Testis (tissue), 3 donors: ENCODE measurements around the gene SEH1L. TPM values are rescaled to one million over a fixed set of nuclear protein-coding genes. Genes with fewer than 3 reads are reported as not detected.

Experiments
- DNase-seq: peaks from one replicate; pipeline ENCODE4 v3.0.0-alpha.2; 2019
- H3K27ac ChIP-seq, 2 donors: fragments of 200-600 bp; sonication (generic); one replicate each; pipeline ENCODE4 v1.5.1; 2019
- H3K27me3 ChIP-seq: fragments of 200-600 bp; sonication (generic); one replicate; pipeline ENCODE4 v1.5.1; 2019
- H3K36me3 ChIP-seq: fragments of 200-600 bp; sonication (generic); one replicate; pipeline ENCODE4 v1.5.1; 2017; ENCODE audit warnings: low read depth; ENCODE audit errors: missing control alignments
- H3K4me1 ChIP-seq: fragments of 200-600 bp; sonication (generic); one replicate; pipeline ENCODE4 v1.5.1; 2019
- H3K4me3 ChIP-seq, 2 donors: fragments of 200-600 bp; sonication (generic); one replicate each; pipeline ENCODE4 v1.5.1; 2017 to 2019
- H3K9me3 ChIP-seq: fragments of 200-600 bp; sonication (generic); one replicate; pipeline ENCODE4 v1.5.1; 2017
- CTCF ChIP-seq, 3 experiments: fragments of 450-650 bp in 2 of 3; fragments of 200-600 bp in 1 of 3; sonication (generic) in 1 of 3; IDR thresholded peaks; one replicate each; pipeline ENCODE4 v1.5.1; 2016 to 2019; ENCODE audit warnings: antibody characterized with exemption in 3 of 3, mild to moderate bottlenecking in 2 of 3, moderate library complexity in 1 of 3
- POLR2A ChIP-seq: fragments of 450-650 bp; IDR thresholded peaks from one replicate; pipeline ENCODE4 v1.6.1; 2017; ENCODE audit warnings: antibody characterized with exemption, mild to moderate bottlenecking, moderate library complexity
- WGBS, 2 donors: methylation state at CpG; one replicate each; pipeline ENCODE4 v1.1.5; 2018; 5-methylcytosine and 5-hydroxymethylcytosine counted together
- intact Hi-C: fragments of 100-400 bp; cut with DNase I; formaldehyde crosslinking; loops from one replicate; pipeline ENCODE4 v1.15.1; 2023; ENCODE audit warnings: low total_unique reads
- polyA plus RNA-seq: library from polyadenylated mRNA; stranded (reverse); fragments of 350-450 nt; fragmentation: Illumina TruSeq; extraction: RNeasy Lipid Tissue Mini Kit (QIAGEN cat#74804); gene quantifications from one replicate; pipeline ENCODE4 v1.2.3, GENCODE V29; 2014; ENCODE audit warnings: low read depth, low replicate concordance; ENCODE audit not compliant: insufficient read depth
- total RNA-seq, 2 donors: library from RNA; depleted of rRNA; stranded (reverse); fragments of >200 nt; gene quantifications; one replicate each; pipeline ENCODE4 v1.2.3, GENCODE V29; 2016

The SEH1L gene
- total and polyA plus RNA-seq, 3 donors from 2014 or later = 33.5 to 43.5 (median 37.1) TPM

GRCh38 chr18:12990641-12990966, 42.8 kb downstream of the SEH1L start:
- no peaks in the 10 kb centered on the region for H3K9me3 ChIP-seq
- peak overlapping the region; percentile 75 to 82 for H3K4me3 ChIP-seq
- 2% methylated on average over 11 of the region's 11 CpGs for WGBS, 2 donors
- H3K36me3 ChIP-seq = no peaks in the 10 kb centered on the region
- H3K27ac ChIP-seq = peak overlapping the region; percentile 8 to 70
- H3K27me3 ChIP-seq = no peaks in the 10 kb centered on the region
- intact Hi-C loops = no loop called here
- no peak for DNase-seq
- H3K4me1 ChIP-seq = peaks cover 13% of the 10 kb centered on the region
- TF ChIP-seq POLR2A = no peak
- TF ChIP-seq CTCF (IDR thresholded peaks at IDR 0.05) = no peak

GRCh38 chr18:12990967-12991820, 43.4 kb downstream of the SEH1L start, which contains the start of gene CEP192:
Gene CEP192 (plus strand): TSS chr18:12991362. CDS start chr18:12999425, 8,063 bp downstream.
- no peak for TF ChIP-seq CTCF (IDR thresholded peaks at IDR 0.05)
- peak; percentile 15 for TF ChIP-seq POLR2A
- DNase-seq = peak; percentile 99
- Histone ChIP-seq H3K4me3 (peak within 1 kb of the TSS; percentile 75 to 82), H3K27me3 (no peaks in the 10 kb centered on the region), H3K36me3 (no peaks in the 10 kb centered on the region), H3K9me3 (no peaks in the 10 kb centered on the region), H3K4me1 (peaks cover 19% of the 10 kb centered on the region), H3K27ac (peak within 1 kb of the TSS; percentile 67 to 70)
- 0 to 1% methylated on average over 10 to 61 of the region's 73 CpGs for WGBS, 2 donors
- intact Hi-C loops = no loop called here

GRCh38 chr18:12991821-12992179, 44.0 kb downstream of the SEH1L start:
- DNase-seq = no peak
- intact Hi-C loops = no loop called here

GRCh38 chr18:12993439-12993838, 45.6 kb downstream of the SEH1L start:
- intact Hi-C loops = no loop called here
- whole genome bisulfite sequencing, 2 donors = 76 to 91% methylated on average over 2 of the region's 2 CpGs

More at GRCh38 chr18:12991821-12992179, 44.0 kb downstream of the SEH1L start:
- H3K27ac ChIP-seq = peak overlapping the region; percentile 67 to 70
- peaks cover 25% of the 10 kb centered on the region for H3K4me1 ChIP-seq
- WGBS, 2 donors = 0% methylated on average over 7 of the region's 7 CpGs
- TF ChIP-seq POLR2A = no peak
- no peak for TF ChIP-seq CTCF (IDR thresholded peaks at IDR 0.05)
- H3K36me3 ChIP-seq = no peaks in the 10 kb centered on the region
- H3K9me3 ChIP-seq = no peaks in the 10 kb centered on the region
- H3K4me3 ChIP-seq = peak overlapping the region; percentile 75 to 82
- H3K27me3 ChIP-seq = no peaks in the 10 kb centered on the region

More at GRCh38 chr18:12993439-12993838, 45.6 kb downstream of the SEH1L start:
- Histone ChIP-seq H3K27me3 (no peaks in the 10 kb centered on the region), H3K4me3 (no peak overlapping the region), H3K36me3 (no peaks in the 10 kb centered on the region), H3K4me1 (peaks cover 32% of the 10 kb centered on the region), H3K27ac (no peak overlapping the region), H3K9me3 (no peaks in the 10 kb centered on the region)
- DNase-seq = no peak
- TF ChIP-seq CTCF (IDR thresholded peaks at IDR 0.05) (no peak), POLR2A (no peak)
